ENCODE data around the gene DSCAML1. TPM values are rescaled to one million over a fixed set of nuclear protein-coding genes. Genes with fewer than 3 reads are reported as not detected.

The DSCAML1 gene
- total RNA-seq, 1 donor from 2014 or later = not detected

DNA sequence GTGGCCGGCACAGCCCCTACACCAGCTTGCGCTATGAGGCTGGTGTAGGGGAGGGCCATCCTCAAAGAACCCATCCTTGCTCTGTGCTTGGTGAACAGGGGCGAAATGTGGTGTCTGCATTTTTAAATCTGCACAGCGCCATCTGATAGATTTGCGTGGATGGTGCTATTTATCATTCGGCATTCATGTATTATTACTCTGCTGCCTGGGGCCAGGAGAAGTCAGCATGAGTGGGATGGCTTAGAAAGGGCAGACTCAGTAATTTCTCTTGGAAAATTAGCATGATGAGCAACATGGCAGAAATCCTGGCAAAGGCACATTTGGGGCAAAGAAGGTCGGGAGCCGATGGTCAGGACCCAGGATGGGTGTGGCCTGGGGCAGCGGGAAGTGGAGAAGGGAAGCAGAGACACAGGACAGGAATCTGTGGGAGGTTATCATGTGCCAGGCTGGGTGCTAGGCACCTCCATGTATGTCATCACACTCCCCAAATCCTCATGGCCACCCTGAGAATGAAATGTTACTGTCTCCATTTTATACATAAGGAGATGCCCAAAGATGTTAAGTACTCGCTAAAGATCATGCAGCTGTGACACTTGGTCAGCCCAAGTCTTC is 320.4 kb downstream of the DSCAML1 start:
- no peak for DNase-seq (ENCODE audit: low read depth, low spot score)

DNA sequence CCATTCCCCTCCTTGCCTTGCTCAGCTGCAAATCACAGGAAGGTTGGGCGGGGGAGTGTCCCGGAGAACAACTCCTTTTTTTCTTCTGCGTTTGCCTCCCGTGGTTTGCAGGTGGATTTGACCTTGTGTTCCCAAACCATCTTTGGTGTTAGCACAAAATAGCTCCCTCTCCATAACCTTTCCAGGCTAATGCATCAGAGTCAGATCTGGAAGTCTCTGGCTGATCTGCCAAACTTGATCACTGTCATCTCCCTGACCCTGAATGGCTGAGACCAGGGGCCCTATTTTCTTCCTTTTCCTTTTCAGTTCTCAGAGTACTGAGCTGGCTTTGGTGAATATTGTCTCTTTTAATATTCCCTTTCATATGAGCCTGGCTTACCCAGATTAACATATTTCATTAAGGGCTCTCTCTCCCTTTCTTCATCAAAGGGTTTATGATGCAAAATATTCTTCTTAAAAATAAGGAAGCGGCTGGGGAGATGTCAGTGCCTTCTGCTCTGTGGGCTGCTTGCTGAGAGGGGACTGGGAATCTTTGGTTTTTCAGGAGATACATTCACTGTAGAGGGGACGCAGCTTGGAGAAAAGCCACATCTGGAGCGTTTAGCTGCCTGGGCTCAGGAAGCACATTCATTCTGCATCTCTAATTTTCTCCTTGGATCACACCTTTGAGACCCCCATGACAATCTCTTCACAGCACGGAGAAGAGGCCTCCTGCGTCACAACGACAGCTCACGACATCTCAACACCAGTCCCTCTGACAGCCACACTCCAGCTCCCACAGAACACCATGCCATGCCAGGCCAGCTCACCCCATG is 321.1 kb downstream of the DSCAML1 start:
- no peak for DNase-seq (ENCODE audit: low read depth, low spot score)

GRCh38 chr11:117473481-117474091 is 323.4 kb downstream of the DSCAML1 start:
- DNase-seq (ENCODE audit: low read depth, low spot score) = no peak

DNA sequence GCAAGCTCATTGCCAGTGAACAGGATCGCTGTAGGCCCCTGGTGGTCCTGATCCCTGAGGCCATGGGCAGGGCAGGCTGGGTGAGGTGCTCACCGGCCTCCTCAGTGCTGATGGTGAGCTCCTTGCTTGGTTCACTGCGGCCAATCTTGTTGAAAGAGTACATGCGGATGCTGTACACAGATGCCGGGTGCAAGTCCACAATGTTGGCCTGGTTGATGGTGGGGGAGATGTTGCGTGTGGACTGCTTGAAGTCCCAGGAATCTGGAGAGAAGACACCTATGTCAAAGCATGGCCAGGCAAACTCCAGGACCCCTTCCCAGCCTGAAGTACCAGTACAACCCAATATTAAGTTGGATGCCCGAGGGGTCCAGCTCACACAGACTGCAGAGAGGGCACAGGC is 325.2 kb downstream of the DSCAML1 start:
- no peak for DNase-seq (ENCODE audit: low read depth, low spot score)

DNA sequence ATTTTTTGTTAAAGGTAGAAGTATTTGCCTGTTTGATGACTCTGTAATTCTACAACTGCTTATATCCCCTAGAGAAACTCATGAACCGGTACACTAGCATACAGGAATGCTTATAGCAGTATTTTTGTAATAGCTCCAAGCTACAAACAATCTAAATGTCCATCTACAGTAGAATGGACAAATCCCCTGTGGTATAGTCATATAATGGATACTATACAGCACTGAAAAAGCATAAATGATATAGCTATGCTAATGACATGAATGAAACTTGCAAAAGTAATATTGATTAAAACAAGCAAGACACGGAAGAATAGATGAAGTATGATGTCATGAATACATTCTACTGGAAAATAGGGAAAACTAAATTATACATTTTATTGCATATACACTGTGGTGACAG is 326.4 kb downstream of the DSCAML1 start:
- no peak for DNase-seq (ENCODE audit: low read depth, low spot score)

DNA sequence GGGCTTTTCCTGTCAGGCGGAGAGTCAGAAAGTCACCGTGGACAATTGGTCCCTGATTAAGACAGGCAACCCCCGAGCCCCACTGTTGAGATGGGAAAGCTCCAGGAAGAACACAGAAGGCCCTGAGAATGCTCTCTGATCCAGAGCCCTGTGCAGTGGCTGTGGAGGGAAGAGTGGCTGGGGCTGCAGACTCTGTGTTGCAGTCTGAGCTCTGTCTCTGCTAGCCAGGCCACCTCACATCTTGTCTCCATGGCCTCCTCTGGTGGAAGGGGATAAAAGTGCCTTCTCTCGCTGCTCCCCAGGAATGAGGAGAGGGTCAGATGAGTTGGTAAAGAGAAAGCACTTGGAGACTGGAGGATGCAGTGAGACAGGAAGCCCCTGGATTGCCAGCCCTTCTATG is 328.1 kb downstream of the DSCAML1 start:
- no peak for DNase-seq (ENCODE audit: low read depth, low spot score)

DNA sequence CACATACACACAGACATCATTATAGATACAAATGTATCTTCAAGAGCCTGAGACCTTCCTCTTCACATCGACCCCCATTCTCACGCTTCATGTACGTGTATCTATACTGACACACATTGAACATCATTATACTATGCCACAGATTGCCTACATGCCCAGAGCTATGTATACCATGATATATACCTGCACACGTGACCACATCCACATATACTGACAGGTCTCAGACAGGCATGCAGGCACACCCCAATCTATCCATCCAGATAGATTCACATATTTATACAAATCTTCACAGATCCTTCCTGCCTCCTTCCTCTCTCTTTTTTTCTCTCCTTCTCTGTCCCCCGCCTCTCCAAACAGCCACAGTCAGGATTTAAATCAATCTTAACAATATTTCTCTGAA is 329.2 kb downstream of the DSCAML1 start:
- no peak for DNase-seq (ENCODE audit: low read depth, low spot score)

- no peak for DNase-seq (ENCODE audit: low read depth, low spot score)
Measured at GRCh38 chr11:117466966-117467365, 330.1 kb downstream of the DSCAML1 start.

- no peak for DNase-seq (ENCODE audit: low read depth, low spot score)
Measured at GRCh38 chr11:117465236-117465997, 331.6 kb downstream of the DSCAML1 start.

GRCh38 chr11:117464778-117465177 is 332.2 kb downstream of the DSCAML1 start:
- DNase-seq (ENCODE audit: low read depth, low spot score) = no peak

GRCh38 chr11:117462864-117463247 is 334.2 kb downstream of the DSCAML1 start:
- DNase-seq (ENCODE audit: low read depth, low spot score) = no peak

DNA sequence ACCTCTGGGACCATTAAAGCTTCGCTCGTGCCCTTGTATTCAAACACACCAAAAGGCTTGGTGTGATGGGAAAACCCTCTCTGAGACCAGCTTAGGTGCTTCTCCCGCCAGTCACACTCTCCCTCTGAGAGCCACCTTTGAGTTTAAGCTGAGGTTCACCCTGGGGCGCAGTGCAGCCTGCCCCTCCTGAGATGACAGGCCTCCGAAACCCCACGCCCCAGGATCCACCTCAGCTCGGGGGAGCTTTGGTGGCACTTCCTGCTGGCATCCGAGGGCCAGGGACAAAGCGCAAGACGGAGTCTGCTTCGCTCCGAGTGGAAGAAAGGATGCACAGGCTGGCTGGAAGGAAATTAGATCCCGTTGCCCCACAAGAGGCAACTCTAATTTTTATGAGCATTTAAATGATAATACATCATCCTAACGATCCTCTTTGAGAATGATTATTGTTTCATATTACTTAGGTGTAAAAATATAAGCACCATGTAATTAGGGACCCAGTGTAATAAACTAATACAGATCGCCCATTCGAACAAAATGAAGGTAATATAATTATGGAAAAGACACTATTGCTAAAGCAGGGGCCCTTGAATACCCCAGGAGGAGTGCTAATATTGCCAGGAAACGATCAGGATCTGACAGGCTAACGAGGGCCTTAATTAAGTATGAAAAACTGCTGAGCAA is 334.7 kb downstream of the DSCAML1 start:
- no peak for DNase-seq (ENCODE audit: low read depth, low spot score)

DNA sequence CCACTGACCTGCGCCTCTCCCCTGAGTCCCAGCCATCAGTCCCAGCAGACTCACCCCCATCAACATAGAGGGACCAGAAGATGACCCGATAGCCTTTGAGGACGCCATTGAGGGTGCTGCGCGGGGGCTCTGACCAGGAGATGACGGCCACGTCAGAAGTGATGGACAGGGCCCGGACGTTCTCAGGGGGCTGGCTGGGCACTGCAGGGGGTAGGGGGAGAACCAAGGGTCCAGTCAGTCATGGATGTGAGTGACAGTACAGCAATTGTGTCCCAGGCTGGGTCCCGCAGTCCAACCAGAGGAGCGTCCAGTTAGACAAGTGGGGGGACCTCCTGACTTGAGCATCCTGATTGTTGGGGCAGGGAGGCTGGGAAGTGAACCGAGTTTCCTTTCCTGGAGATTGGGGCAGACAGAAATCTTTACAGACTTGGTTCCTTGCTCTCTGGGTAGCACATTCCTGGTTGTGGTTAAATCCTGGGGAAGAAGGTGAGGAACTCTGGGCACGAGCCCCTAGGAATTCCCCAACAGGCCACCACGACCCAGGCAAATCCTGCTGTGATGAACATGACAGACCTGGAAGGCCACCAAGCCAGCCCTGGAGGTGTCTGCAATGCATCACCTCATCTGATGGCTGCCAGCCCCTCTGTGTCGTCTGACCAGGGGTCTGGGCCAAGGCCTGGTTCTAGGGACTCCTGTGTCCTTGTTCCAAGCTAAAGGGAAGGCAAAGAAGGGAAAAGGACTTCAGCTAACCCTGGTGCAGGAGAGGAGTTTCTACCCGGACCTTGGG is 335.4 kb downstream of the DSCAML1 start:
- DNase-seq (ENCODE audit: low read depth, low spot score) = no peak

GRCh38 chr11:117459979-117460300 is 337.1 kb downstream of the DSCAML1 start:
- no peak for DNase-seq (ENCODE audit: low read depth, low spot score)

DNA sequence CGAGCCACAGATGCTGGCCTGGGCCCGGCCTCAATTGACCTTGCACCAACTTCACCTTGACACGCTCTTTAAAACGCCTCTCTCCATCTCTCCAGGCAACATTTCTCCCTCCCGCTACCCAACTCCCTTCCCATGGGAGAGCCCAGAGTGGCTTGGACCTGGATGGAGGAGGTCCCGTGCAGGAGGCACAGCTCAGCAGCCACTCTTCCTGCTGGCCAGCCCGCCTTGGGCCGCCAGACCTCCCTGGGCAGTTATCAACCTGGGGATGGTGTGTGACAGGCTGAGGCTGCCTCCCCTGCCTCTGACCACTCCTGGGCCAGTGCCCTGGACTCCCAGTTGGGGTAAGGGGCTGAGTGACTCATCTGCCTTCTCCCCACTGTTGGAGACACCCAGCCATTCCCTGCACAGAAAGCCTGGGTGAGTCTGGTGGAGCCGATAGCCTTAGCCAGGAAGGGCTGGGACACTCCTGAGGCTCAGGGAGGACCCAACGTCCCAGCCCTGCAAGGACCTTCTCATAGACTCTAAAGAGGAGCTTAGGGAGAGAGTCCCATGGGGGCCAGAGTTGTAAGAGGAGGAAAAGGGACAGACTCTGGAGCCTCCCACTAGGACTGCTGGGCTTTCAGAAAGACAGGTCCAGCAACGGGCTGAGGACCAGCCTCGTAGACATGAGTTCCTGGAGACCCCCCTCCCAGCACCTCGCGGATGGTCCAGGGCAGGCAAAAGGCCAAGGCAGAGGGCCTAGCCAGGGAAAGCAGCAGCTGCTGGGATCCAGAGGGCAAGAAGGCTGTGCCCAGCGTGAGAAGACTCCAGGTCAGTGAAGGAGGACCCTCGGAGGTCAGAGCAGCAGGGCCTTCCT is 337.7 kb downstream of the DSCAML1 start:
- no peak for DNase-seq (ENCODE audit: low read depth, low spot score)

DNA sequence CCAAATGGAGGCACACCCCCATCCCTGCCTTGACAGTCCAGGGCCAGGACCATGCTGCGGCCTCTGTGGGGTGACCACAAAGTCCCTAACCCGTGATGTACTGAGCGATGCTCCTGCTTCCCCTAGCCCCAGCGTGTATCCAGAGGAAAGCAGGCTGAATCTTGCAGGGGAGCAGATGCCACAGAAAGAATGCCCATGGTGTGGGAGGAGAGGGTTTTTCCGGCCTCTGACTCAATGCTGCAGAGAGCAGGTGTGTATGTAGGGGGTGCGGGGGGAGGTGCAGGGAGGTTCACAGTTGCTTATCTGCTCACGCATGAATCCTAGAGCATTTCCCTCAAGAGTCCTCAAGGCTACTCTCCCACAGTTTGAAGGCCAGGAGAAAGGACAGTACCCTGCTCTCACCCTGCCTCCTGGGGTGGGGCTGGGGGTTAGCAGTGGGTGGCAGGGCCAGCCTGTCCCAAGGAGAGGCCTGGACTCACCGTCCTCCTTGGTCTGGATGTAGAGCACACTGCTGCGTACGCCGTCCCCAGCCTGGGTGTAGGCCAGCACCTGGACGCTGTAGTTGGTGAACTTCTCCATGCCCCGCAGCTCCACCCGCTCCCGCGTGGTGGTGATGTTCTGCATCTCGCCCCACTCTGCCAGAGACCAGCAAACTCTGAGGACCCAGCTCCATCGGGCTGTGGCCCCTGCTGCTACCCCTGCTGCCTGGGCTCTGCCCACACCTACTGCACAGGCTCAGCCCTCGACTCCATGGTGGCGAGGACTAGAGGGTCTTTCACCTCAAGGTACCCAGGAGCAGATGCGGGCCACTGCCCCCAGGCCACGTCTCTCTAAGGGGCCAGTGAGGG is 338.5 kb downstream of the DSCAML1 start:
- DNase-seq (ENCODE audit: low read depth, low spot score) = no peak

GRCh38 chr11:117457835-117458234 is 339.2 kb downstream of the DSCAML1 start:
- no peak for DNase-seq (ENCODE audit: low read depth, low spot score)

DNA sequence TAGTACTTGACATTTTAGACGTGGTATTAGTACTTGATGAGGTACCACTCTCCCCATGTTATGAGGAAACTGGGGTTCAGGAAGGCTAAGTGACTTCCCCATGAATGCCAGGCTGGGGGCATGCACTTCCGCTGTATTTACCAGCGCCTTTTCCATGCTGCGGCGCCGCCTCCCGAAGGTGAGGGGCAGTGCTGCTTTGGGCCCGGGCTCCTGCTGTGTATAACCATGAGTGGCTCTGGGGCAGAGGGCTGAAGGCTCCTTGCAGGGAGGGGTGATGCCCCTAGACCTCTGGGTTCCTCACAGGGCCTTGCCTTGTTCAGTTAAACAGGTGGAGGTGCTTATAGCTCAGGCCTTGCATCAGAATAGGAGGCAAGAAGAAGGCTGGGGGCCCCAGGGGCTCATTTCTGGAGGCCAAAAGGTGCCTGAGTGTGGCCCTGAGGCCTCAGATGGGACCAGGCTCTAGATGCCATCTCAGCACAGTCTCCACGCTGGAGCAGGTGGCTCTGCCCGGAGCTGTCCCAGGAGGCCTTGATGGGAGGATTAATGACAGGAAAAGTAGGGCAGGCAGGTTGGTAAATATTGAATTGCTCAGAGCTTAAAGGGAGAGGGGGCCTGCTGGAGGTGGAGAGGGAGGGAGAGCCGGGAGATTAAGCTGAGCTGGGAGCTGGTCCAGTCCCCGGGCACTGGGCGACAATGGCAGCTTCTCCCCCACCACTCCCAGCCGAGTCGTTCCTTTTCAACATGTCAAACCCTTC is 339.8 kb downstream of the DSCAML1 start:
- DNase-seq (ENCODE audit: low read depth, low spot score) = no peak
